Vagina (tissue), 2 donors: Measurements from ENCODE around the gene NHLRC1. TPM values are rescaled to one million over a fixed set of nuclear protein-coding genes. Genes with fewer than 3 reads are reported as not detected.
A peak's percentile ranks its signal among the peaks of the same experiment; 100 is the strongest.

Experiments
- DNase-seq, 2 donors: peaks; one replicate each; pipeline ENCODE4 v3.0.0-alpha.2; 2017; ENCODE audit errors: extremely low spot score in 2 of 2
- H3K27ac ChIP-seq: fragments of 200-600 bp; sonication (generic); one replicate; pipeline ENCODE4 v1.5.1; 2019
- H3K27me3 ChIP-seq: fragments of 200-600 bp; sonication (generic); one replicate; pipeline ENCODE4 v1.5.1; 2019
- H3K36me3 ChIP-seq, 2 donors: fragments of 200-600 bp; sonication (generic); one replicate each; pipeline ENCODE4 v1.5.1; 2017 to 2019
- H3K4me1 ChIP-seq: fragments of 200-600 bp; sonication (generic); one replicate; pipeline ENCODE4 v1.5.1; 2019
- H3K4me3 ChIP-seq, 2 donors: fragments of 200-600 bp; sonication (generic); 1 replicate in 1 of 2; 2 replicates in 1 of 2; pipeline ENCODE4 v1.5.1; 2016 to 2019
- H3K9me3 ChIP-seq: fragments of 200-600 bp; sonication (generic); one replicate; pipeline ENCODE4 v1.5.1; 2019
- CTCF ChIP-seq, 3 experiments: fragments of 450-650 bp in 2 of 3; fragments of 200-600 bp in 1 of 3; sonication (generic) in 1 of 3; IDR thresholded peaks; one replicate each; pipeline ENCODE4 v1.5.1; 2017 to 2019; ENCODE audit warnings: antibody characterized with exemption in 3 of 3, mild to moderate bottlenecking in 2 of 3, moderate library complexity in 2 of 3
- POLR2A ChIP-seq, 2 donors: fragments of 450-650 bp; IDR thresholded peaks; one replicate each; pipeline ENCODE4 v1.6.1; 2017; ENCODE audit warnings: antibody characterized with exemption in 2 of 2, mild to moderate bottlenecking in 2 of 2, moderate library complexity in 2 of 2
- POLR2AphosphoS5 ChIP-seq, 2 donors: sonication (generic); formaldehyde crosslinking; IDR thresholded peaks; one replicate each; pipeline ENCODE4 v1.9.0; 2017; ENCODE audit warnings: antibody characterized with exemption in 2 of 2, mild to moderate bottlenecking in 2 of 2, low read depth in 1 of 2; ENCODE audit not compliant: insufficient read depth in 1 of 2
- intact Hi-C: fragments of 100-400 bp; cut with DNase I; formaldehyde crosslinking; loops from one replicate; pipeline ENCODE4 v1.15.1; 2023
- total RNA-seq: library from RNA; depleted of rRNA; stranded (reverse); fragments of >200 nt; gene quantifications from one replicate; pipeline ENCODE4 v1.2.3, GENCODE V29; 2016

The NHLRC1 gene
- total RNA-seq, 1 donor from 2014 or later, result 0.74 TPM

- intact Hi-C loops, result no loop called here
- Histone ChIP-seq H3K27me3 (no peaks in the 10 kb centered on the region), H3K4me1 (peaks cover 8% of the 10 kb centered on the region), H3K36me3 (peaks cover 0 to 51% of the 10 kb centered on the region in 2 donors), H3K9me3 (no peaks in the 10 kb centered on the region), H3K4me3 (no peak overlapping the region), H3K27ac (no peak overlapping the region)
- TF ChIP-seq POLR2A (IDR thresholded peaks at IDR 0.05), result no peak
- TF ChIP-seq CTCF (IDR thresholded peaks at IDR 0.05), result no peak
- TF ChIP-seq POLR2AphosphoS5 (IDR thresholded peaks at IDR 0.05; ENCODE audit: insufficient read depth in 1 of 2, low read depth in 1 of 2), result no peak
- DNase-seq, result no peak
Measured at GRCh38 chr6:18165751-18166150, 43.3 kb upstream of the NHLRC1 start.

GRCh38 chr6:18162401-18162800 lies 39.9 kb upstream of the NHLRC1 start:
- H3K4me3 ChIP-seq, result no peak overlapping the region
- H3K9me3 ChIP-seq, result no peaks in the 10 kb centered on the region
- intact Hi-C loops, result no loop called here
- TF ChIP-seq POLR2A (IDR thresholded peaks at IDR 0.05) (no peak), POLR2AphosphoS5 (IDR thresholded peaks at IDR 0.05; ENCODE audit: insufficient read depth in 1 of 2, low read depth in 1 of 2) (no peak), CTCF (IDR thresholded peaks at IDR 0.05) (no peak)
- no peak overlapping the region for H3K27ac ChIP-seq
- H3K4me1 ChIP-seq, result peaks cover 9% of the 10 kb centered on the region
- no peaks in the 10 kb centered on the region for H3K27me3 ChIP-seq
- no peak for DNase-seq
- H3K36me3 ChIP-seq, result peaks cover 0 to 48% of the 10 kb centered on the region in 2 donors

- Histone ChIP-seq H3K27ac (no peak overlapping the region), H3K4me1 (peaks cover 11% of the 10 kb centered on the region), H3K9me3 (no peaks in the 10 kb centered on the region), H3K36me3 (peaks cover 0 to 47% of the 10 kb centered on the region in 2 donors), H3K27me3 (no peaks in the 10 kb centered on the region), H3K4me3 (no peak overlapping the region)
- TF ChIP-seq POLR2A (IDR thresholded peaks at IDR 0.05) (no peak), POLR2AphosphoS5 (IDR thresholded peaks at IDR 0.05; ENCODE audit: insufficient read depth in 1 of 2, low read depth in 1 of 2) (no peak), CTCF (IDR thresholded peaks at IDR 0.05) (no peak)
- intact Hi-C loops, result no loop called here
- no peak for DNase-seq
Measured at GRCh38 chr6:18161431-18161830, 39.0 kb upstream of the NHLRC1 start.

GRCh38 chr6:18160911-18161310 lies 38.4 kb upstream of the NHLRC1 start:
- no peak for DNase-seq
- Histone ChIP-seq H3K9me3 (no peaks in the 10 kb centered on the region), H3K36me3 (peaks cover 0 to 42% of the 10 kb centered on the region in 2 donors), H3K4me1 (peaks cover 17% of the 10 kb centered on the region), H3K27ac (no peak overlapping the region), H3K4me3 (no peak overlapping the region), H3K27me3 (no peaks in the 10 kb centered on the region)
- TF ChIP-seq POLR2AphosphoS5 (IDR thresholded peaks at IDR 0.05; ENCODE audit: insufficient read depth in 1 of 2, low read depth in 1 of 2), result no peak
- no peak for TF ChIP-seq POLR2A (IDR thresholded peaks at IDR 0.05)
- no peak for TF ChIP-seq CTCF (IDR thresholded peaks at IDR 0.05)
- intact Hi-C loops, result no loop called here

- H3K27me3 ChIP-seq, result no peaks in the 10 kb centered on the region
- no peak for TF ChIP-seq POLR2A (IDR thresholded peaks at IDR 0.05)
- peak; percentile 32 to 33 for TF ChIP-seq POLR2AphosphoS5 (IDR thresholded peaks at IDR 0.05; ENCODE audit: insufficient read depth in 1 of 2, low read depth in 1 of 2)
- peaks cover 32% of the 10 kb centered on the region for H3K4me1 ChIP-seq
- peak overlapping the region; percentile 85 to 97 for H3K4me3 ChIP-seq
- intact Hi-C loops, result no loop called here
- peak overlapping the region; percentile 71 for H3K27ac ChIP-seq
- peaks cover 0 to 6% of the 10 kb centered on the region in 2 donors for H3K36me3 ChIP-seq
- H3K9me3 ChIP-seq, result no peaks in the 10 kb centered on the region
- DNase-seq, result peak in 1 of 2 donors; percentile 91
Measured at GRCh38 chr6:18155864-18156421, 33.5 kb upstream of the NHLRC1 start.
